LHCN-M2 (cell line): ENCODE measurements around the gene NME3. TPM values are rescaled to one million over a fixed set of nuclear protein-coding genes. Genes with fewer than 3 reads are reported as not detected.

Source experiments
- DNase-seq: peaks from one replicate; pipeline ENCODE4 v3.0.0-alpha.2; 2012; ENCODE audit warnings: low read depth
- total RNA-seq: library from RNA; depleted of rRNA; stranded (reverse); fragments of >200 nt; gene quantifications from 2 replicates; pipeline ENCODE4 v1.2.3, GENCODE V29; 2014

Gene NME3
- total RNA-seq, 1 experiment from 2014 or later, result 50.9 TPM

- no peak for DNase-seq
These were observed 785 bp downstream of the NME3 start for GRCh38 chr16:1770328-1771187.

GRCh38 chr16:1769402-1770300, 1.7 kb downstream of the NME3 start:
- no peak for DNase-seq

- no peak for DNase-seq
These were observed 2.5 kb downstream of the NME3 start for GRCh38 chr16:1768767-1769401.

GRCh38 chr16:1768061-1768766, 3.1 kb downstream of the NME3 start:
- DNase-seq, result no peak

GRCh38 chr16:1767116-1767994, 4.0 kb downstream of the NME3 start:
- DNase-seq, result no peak

- no peak for DNase-seq
These were observed 4.6 kb downstream of the NME3 start for GRCh38 chr16:1766701-1767100.

- DNase-seq, result no peak
These were observed 5.1 kb downstream of the NME3 start for GRCh38 chr16:1766231-1766630.

- no peak for DNase-seq
These were observed 5.5 kb downstream of the NME3 start for GRCh38 chr16:1765826-1766225.

GRCh38 chr16:1764971-1765370, 6.4 kb downstream of the NME3 start:
- no peak for DNase-seq

- DNase-seq, result no peak
These were observed 7.5 kb downstream of the NME3 start for GRCh38 chr16:1763521-1764511.

- no peak for DNase-seq
These were observed 8.3 kb downstream of the NME3 start for GRCh38 chr16:1762879-1763520.

- DNase-seq, result no peak
These were observed 9.0 kb downstream of the NME3 start for GRCh38 chr16:1762196-1762878.

GRCh38 chr16:1761751-1762150, 9.6 kb downstream of the NME3 start:
- no peak for DNase-seq

- no peak for DNase-seq
These were observed 10.4 kb downstream of the NME3 start for GRCh38 chr16:1760911-1761310.

GRCh38 chr16:1759511-1759910, 11.8 kb downstream of the NME3 start:
- DNase-seq, result no peak

GRCh38 chr16:1758923-1759322, 12.4 kb downstream of the NME3 start:
- DNase-seq, result no peak

GRCh38 chr16:1757714-1758461, 13.5 kb downstream of the NME3 start:
- no peak for DNase-seq
